Progenitor cell of endocrine pancreas (in vitro differentiated cells): ENCODE measurements around the gene SNRNP40. TPM values are rescaled to one million over a fixed set of nuclear protein-coding genes. Genes with fewer than 3 reads are reported as not detected.

Experiments
- DNase-seq: peaks from one replicate; pipeline ENCODE4 v3.0.0; 2021; ENCODE audit warnings: low spot score; ENCODE audit not compliant: unreplicated experiment
- H3K27ac Mint-ChIP-seq: 2 replicates; pipeline ENCODE4 v1.8.0; 2021; ENCODE audit warnings: mild to moderate bottlenecking, moderate library complexity, mixed read lengths
- H3K27me3 Mint-ChIP-seq: 2 replicates; pipeline ENCODE4 v1.8.0; 2021; ENCODE audit warnings: mixed read lengths
- H3K36me3 Mint-ChIP-seq: 2 replicates; pipeline ENCODE4 v1.8.0; 2022; ENCODE audit warnings: mixed read lengths; ENCODE audit not compliant: insufficient read depth
- H3K4me1 Mint-ChIP-seq: 2 replicates; pipeline ENCODE4 v1.8.0; 2021; ENCODE audit warnings: low read depth, mixed read lengths
- H3K4me3 Mint-ChIP-seq: 2 replicates; pipeline ENCODE4 v1.8.0; 2021; ENCODE audit warnings: low read depth, mild to moderate bottlenecking, moderate library complexity, mixed read lengths
- H3K9me3 Mint-ChIP-seq: 2 replicates; pipeline ENCODE4 v1.8.0; 2021; ENCODE audit warnings: low read depth, mixed read lengths
- total RNA-seq: library from RNA; stranded (reverse); gene quantifications from 2 replicates; pipeline ENCODE4 v1.2.1, GENCODE V29; 2021
- TF ChIP-seq, protein P1 (sequence below): fragments of 200-600 bp; sonication (generic); IDR thresholded peaks from one replicate; pipeline ENCODE4 v1.5.0; 2021; ENCODE audit warnings: antibody characterized with exemption, mild to moderate bottlenecking; ENCODE audit not compliant: unreplicated experiment

Gene SNRNP40
- total RNA-seq, 1 donor from 2014 or later: 75.2 TPM

DNA sequence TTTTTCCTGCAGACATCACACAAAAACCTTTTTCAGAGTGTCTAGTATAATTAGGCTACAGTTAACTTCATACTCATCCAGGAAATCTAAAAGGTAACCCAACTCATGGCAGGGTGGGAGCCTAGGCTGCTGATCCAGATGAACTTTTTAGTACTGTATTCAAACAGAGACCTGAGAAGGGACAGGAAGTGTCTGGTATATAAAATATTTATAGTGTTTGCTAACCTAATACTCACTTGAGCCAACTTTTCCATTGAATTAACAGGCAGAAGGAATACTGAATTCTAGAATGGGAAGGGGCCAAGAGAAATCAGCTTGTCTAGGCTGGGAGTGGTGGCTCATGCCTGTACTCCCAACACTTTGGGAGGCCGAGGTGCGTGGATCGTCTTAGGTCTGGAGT lies 34.7 kb downstream of the SNRNP40 start:
- DNase-seq: no peak
- H3K36me3 Mint-ChIP-seq: peaks cover 18% of the 10 kb centered on the region
- H3K4me3 Mint-ChIP-seq: no peak overlapping the region
- no peaks in the 10 kb centered on the region for H3K4me1 Mint-ChIP-seq
- H3K27me3 Mint-ChIP-seq: no peaks in the 10 kb centered on the region
- H3K9me3 Mint-ChIP-seq: no peaks in the 10 kb centered on the region
- TF ChIP-seq, protein P1, sequence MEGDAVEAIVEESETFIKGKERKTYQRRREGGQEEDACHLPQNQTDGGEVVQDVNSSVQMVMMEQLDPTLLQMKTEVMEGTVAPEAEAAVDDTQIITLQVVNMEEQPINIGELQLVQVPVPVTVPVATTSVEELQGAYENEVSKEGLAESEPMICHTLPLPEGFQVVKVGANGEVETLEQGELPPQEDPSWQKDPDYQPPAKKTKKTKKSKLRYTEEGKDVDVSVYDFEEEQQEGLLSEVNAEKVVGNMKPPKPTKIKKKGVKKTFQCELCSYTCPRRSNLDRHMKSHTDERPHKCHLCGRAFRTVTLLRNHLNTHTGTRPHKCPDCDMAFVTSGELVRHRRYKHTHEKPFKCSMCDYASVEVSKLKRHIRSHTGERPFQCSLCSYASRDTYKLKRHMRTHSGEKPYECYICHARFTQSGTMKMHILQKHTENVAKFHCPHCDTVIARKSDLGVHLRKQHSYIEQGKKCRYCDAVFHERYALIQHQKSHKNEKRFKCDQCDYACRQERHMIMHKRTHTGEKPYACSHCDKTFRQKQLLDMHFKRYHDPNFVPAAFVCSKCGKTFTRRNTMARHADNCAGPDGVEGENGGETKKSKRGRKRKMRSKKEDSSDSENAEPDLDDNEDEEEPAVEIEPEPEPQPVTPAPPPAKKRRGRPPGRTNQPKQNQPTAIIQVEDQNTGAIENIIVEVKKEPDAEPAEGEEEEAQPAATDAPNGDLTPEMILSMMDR: no peak
- H3K27ac Mint-ChIP-seq: no peak overlapping the region

DNA sequence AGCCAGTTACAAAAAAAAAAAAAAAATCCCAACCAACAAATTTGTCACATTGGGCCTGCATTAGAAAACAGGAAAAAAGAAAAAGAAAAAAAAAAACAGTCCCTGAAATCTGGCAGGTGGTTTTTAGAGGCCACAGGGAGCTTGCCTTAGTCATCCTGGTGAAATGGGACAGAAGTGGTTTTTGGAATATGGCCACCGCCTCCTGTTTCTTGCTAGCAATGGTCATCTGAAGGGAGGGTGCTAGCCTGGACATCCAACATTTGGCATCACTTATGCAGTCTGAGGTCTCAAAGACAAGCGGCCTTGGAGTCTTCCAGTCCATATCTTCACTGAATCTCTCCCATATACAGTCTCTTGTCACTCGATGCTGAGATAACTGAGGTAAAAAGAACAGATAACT lies 36.8 kb downstream of the SNRNP40 start:
- TF ChIP-seq, protein P1: no peak
- no peaks in the 10 kb centered on the region for H3K27me3 Mint-ChIP-seq
- peaks cover 17% of the 10 kb centered on the region for H3K36me3 Mint-ChIP-seq
- no peaks in the 10 kb centered on the region for H3K9me3 Mint-ChIP-seq
- no peak for DNase-seq
- H3K4me3 Mint-ChIP-seq: no peak overlapping the region
- no peak overlapping the region for H3K27ac Mint-ChIP-seq
- H3K4me1 Mint-ChIP-seq: no peaks in the 10 kb centered on the region

DNA sequence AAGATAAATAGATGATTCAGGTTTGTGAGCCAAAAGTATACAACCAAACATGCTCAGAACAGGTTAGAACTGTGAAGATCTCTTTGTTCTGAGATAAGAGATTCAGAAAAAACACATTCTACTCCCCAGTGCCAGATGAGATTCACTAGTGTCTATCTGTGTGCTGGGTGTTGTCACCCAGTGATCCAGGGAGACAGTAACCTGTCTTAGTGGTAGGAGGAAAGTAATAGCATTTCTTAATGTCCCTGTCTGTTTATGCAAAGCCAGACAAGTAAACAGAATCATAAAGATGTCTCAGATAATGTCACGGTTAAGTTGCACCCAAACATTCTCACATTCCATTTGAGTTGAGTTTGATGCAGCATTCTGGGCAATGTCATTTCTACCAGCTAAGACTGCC lies 38.0 kb downstream of the SNRNP40 start:
- Mint-ChIP-seq H3K4me3 (no peak overlapping the region), H3K9me3 (no peaks in the 10 kb centered on the region), H3K27me3 (no peaks in the 10 kb centered on the region), H3K27ac (no peak overlapping the region), H3K4me1 (no peaks in the 10 kb centered on the region), H3K36me3 (peaks cover 15% of the 10 kb centered on the region)
- no peak for DNase-seq
- TF ChIP-seq, protein P1: no peak

DNA sequence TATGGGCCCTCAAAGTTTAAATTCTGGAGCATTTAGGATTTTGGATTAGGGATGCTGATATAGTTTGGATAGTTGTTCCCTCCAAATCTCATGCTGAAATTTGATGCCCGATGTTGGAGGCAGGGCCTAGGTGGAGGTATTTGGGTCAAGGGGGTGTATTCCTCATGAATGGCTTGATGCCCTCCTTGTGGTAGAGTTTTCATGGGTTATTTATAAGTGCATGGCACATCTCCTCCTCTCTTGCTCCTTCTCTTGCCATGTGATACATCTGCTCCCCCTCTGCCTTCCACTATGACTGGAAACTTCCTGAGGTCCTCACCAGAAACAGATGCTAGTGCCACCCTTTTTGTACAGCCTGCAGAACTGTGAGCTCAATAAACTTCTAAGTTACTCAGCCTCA lies 39.4 kb downstream of the SNRNP40 start:
- no peak for DNase-seq
- TF ChIP-seq, protein P1: no peak
- Mint-ChIP-seq H3K9me3 (no peaks in the 10 kb centered on the region), H3K4me3 (no peak overlapping the region), H3K27ac (peak overlapping the region; percentile 84), H3K27me3 (no peaks in the 10 kb centered on the region), H3K4me1 (no peaks in the 10 kb centered on the region), H3K36me3 (peaks cover 15% of the 10 kb centered on the region)

DNA sequence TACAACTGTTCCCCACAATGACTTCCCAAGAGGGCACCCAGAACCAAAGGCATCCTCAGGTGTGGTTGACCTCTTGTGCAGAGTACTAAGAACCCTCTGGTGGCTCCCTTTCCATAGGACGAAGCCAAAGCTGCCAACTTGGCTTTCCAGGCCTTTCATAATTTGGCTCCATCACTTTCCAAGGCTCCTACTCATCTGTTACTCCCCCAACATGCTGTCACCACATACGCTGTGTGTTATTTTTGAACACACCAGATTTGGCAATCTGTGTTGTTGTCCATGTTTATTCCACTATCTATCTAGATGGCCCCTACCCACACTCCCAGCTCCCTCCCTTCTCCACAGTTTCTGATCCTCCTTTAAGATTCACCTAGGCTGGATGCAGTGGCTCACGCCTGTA lies 46.7 kb downstream of the SNRNP40 start:
- H3K4me1 Mint-ChIP-seq: no peaks in the 10 kb centered on the region
- no peaks in the 10 kb centered on the region for H3K9me3 Mint-ChIP-seq
- H3K27me3 Mint-ChIP-seq: no peaks in the 10 kb centered on the region
- no peak for DNase-seq
- TF ChIP-seq, protein P1: no peak
- no peak overlapping the region for H3K27ac Mint-ChIP-seq
- H3K36me3 Mint-ChIP-seq: no peaks in the 10 kb centered on the region
- no peak overlapping the region for H3K4me3 Mint-ChIP-seq
